Astrocyte (in vitro differentiated cells and primary cell): ENCODE results near the gene COG1. TPM values are rescaled to one million over a fixed set of nuclear protein-coding genes. Genes with fewer than 3 reads are reported as not detected.

Source experiments
- DNase-seq: peaks from one replicate; pipeline ENCODE4 v3.0.0-alpha.2; 2010; ENCODE audit warnings: low read depth
- FAIRE-seq: peaks from 2 replicates; lab custom pipeline; 2011; peaks lifted over from hg19 to GRCh38; lab: Jason Lieb, UNC
- H2AFZ ChIP-seq: 2 replicates; pipeline ENCODE4 v1.6.0; 2012; ENCODE audit warnings: low read depth, low read length, inconsistent platforms
- H3K27ac ChIP-seq: 2 replicates; pipeline ENCODE4 v1.5.1; 2011; ENCODE audit warnings: low read depth, low read length, inconsistent platforms
- H3K27me3 ChIP-seq: 2 replicates; pipeline ENCODE4 v1.6.0; 2011; ENCODE audit warnings: low read length, inconsistent platforms; ENCODE audit not compliant: insufficient read depth
- H3K36me3 ChIP-seq: 2 replicates; pipeline ENCODE4 v1.5.1; 2011; ENCODE audit warnings: low read length, inconsistent platforms; ENCODE audit not compliant: insufficient read depth
- H3K4me1 ChIP-seq: 2 replicates; pipeline ENCODE4 v1.5.1; 2011; ENCODE audit warnings: low read length, inconsistent platforms; ENCODE audit not compliant: insufficient read depth
- H3K4me2 ChIP-seq: 2 replicates; pipeline ENCODE4 v1.6.0; 2012; ENCODE audit warnings: low read length, inconsistent platforms
- H3K4me3 ChIP-seq: 2 replicates; pipeline ENCODE4 v1.5.1; 2011; ENCODE audit warnings: low read depth, mild to moderate bottlenecking, low read length, inconsistent platforms; ENCODE audit not compliant: insufficient read depth
- H3K79me2 ChIP-seq: 2 replicates; pipeline ENCODE4 v1.6.0; 2012; ENCODE audit warnings: mild to moderate bottlenecking, low read length, inconsistent platforms; ENCODE audit not compliant: insufficient read depth
- H3K9ac ChIP-seq: 2 replicates; pipeline ENCODE4 v1.6.0; 2012; ENCODE audit warnings: mild to moderate bottlenecking, low read length, inconsistent platforms
- H3K9me3 ChIP-seq: 2 replicates; pipeline ENCODE4 v1.5.1; 2012; ENCODE audit warnings: low read depth, mild to moderate bottlenecking, low read length, inconsistent platforms; ENCODE audit not compliant: insufficient read depth
- H4K20me1 ChIP-seq: 2 replicates; pipeline ENCODE4 v1.6.0; 2012; ENCODE audit warnings: low read length, inconsistent platforms; ENCODE audit not compliant: insufficient read depth
- H3K27ac Mint-ChIP-seq: one replicate; pipeline ENCODE4 v1.8.0; 2021; ENCODE audit warnings: mild to moderate bottlenecking, mixed read lengths; ENCODE audit not compliant: unreplicated experiment
- H3K27me3 Mint-ChIP-seq: one replicate; pipeline ENCODE4 v1.8.0; 2021; ENCODE audit warnings: low read depth, mixed read lengths; ENCODE audit not compliant: unreplicated experiment
- H3K36me3 Mint-ChIP-seq: one replicate; pipeline ENCODE4 v1.8.0; 2021; ENCODE audit warnings: low read depth, mixed read lengths; ENCODE audit not compliant: unreplicated experiment
- H3K4me1 Mint-ChIP-seq: one replicate; pipeline ENCODE4 v1.8.0; 2021; ENCODE audit warnings: low read depth, mixed read lengths; ENCODE audit not compliant: unreplicated experiment
- H3K4me3 Mint-ChIP-seq: one replicate; pipeline ENCODE4 v1.8.0; 2021; ENCODE audit warnings: mild to moderate bottlenecking, moderate library complexity, mixed read lengths; ENCODE audit not compliant: unreplicated experiment
- H3K9me3 Mint-ChIP-seq: one replicate; pipeline ENCODE4 v1.8.0; 2021; ENCODE audit warnings: mild to moderate bottlenecking, mixed read lengths; ENCODE audit not compliant: unreplicated experiment
- CTCF ChIP-seq: IDR thresholded peaks from 2 replicates; pipeline ENCODE4 v1.5.1; 2011; ENCODE audit warnings: low read depth, mild to moderate bottlenecking, inconsistent platforms, low read length, moderate library complexity; ENCODE audit not compliant: insufficient read depth
- EZH2 ChIP-seq: IDR thresholded peaks from 2 replicates; pipeline ENCODE4 v1.6.1; 2012; ENCODE audit warnings: mild to moderate bottlenecking, low read length, inconsistent platforms; ENCODE audit not compliant: insufficient read depth
- total RNA-seq: library from RNA; stranded (reverse); gene quantifications from 2 replicates; pipeline ENCODE4 v1.2.1, GENCODE V29; 2021

COG1 gene
- total RNA-seq, 1 donor from 2014 or later = 34.4 TPM

GRCh38 chr17:73174126-73174525, 18.7 kb upstream of the COG1 start:
- Histone ChIP-seq H3K4me3 (no peak overlapping the region), H3K4me1 (no peaks in the 10 kb centered on the region), H3K79me2 (no peaks in the 10 kb centered on the region), H3K9ac (no peak overlapping the region), H3K36me3 (no peaks in the 10 kb centered on the region), H2AFZ (no peak overlapping the region), H3K9me3 (no peaks in the 10 kb centered on the region), H4K20me1 (no peaks in the 10 kb centered on the region), H3K27me3 (no peaks in the 10 kb centered on the region), H3K4me2 (no peak overlapping the region), H3K27ac (no peak overlapping the region)
- Mint-ChIP-seq H3K36me3 (no peaks in the 10 kb centered on the region), H3K27ac (no peak overlapping the region), H3K9me3 (peaks cover 3% of the 10 kb centered on the region), H3K4me1 (no peaks in the 10 kb centered on the region), H3K4me3 (no peak overlapping the region), H3K27me3 (peaks cover 3% of the 10 kb centered on the region)
- TF ChIP-seq EZH2 (no peak), CTCF (no peak)
- DNase-seq (no peak), FAIRE-seq (no peak)

GRCh38 chr17:73175962-73176565, 16.8 kb upstream of the COG1 start:
- TF ChIP-seq EZH2 (no peak), CTCF (no peak)

GRCh38 chr17:73179387-73179786, 13.5 kb upstream of the COG1 start:
- H3K9me3 Mint-ChIP-seq = no peaks in the 10 kb centered on the region

More at GRCh38 chr17:73175962-73176565, 16.8 kb upstream of the COG1 start:
- FAIRE-seq (no peak), DNase-seq (no peak)
- no peaks in the 10 kb centered on the region for H3K4me1 Mint-ChIP-seq
- Histone ChIP-seq H3K4me3 (no peak overlapping the region), H3K4me2 (no peak overlapping the region), H3K79me2 (no peaks in the 10 kb centered on the region), H3K9me3 (no peaks in the 10 kb centered on the region), H2AFZ (no peak overlapping the region), H3K36me3 (no peaks in the 10 kb centered on the region), H3K27ac (no peak overlapping the region), H3K9ac (no peak overlapping the region), H4K20me1 (no peaks in the 10 kb centered on the region), H3K27me3 (no peaks in the 10 kb centered on the region), H3K4me1 (no peaks in the 10 kb centered on the region)
- no peak overlapping the region for H3K4me3 Mint-ChIP-seq
- peaks cover 2% of the 10 kb centered on the region for H3K27me3 Mint-ChIP-seq
- no peaks in the 10 kb centered on the region for H3K9me3 Mint-ChIP-seq
- no peak overlapping the region for H3K27ac Mint-ChIP-seq
- no peaks in the 10 kb centered on the region for H3K36me3 Mint-ChIP-seq

More at GRCh38 chr17:73179387-73179786, 13.5 kb upstream of the COG1 start:
- H3K27ac Mint-ChIP-seq = no peak overlapping the region
- H3K4me3 ChIP-seq = no peak overlapping the region
- peaks cover 7% of the 10 kb centered on the region for H3K27me3 Mint-ChIP-seq
- no peaks in the 10 kb centered on the region for H3K4me1 ChIP-seq
- no peak overlapping the region for H3K4me2 ChIP-seq
- H3K27ac ChIP-seq = no peak overlapping the region
- no peaks in the 10 kb centered on the region for H3K27me3 ChIP-seq
- FAIRE-seq (no peak), DNase-seq (no peak)
- H3K4me1 Mint-ChIP-seq = no peaks in the 10 kb centered on the region
- H3K79me2 ChIP-seq = no peaks in the 10 kb centered on the region
- TF ChIP-seq EZH2 (no peak), CTCF (no peak)
- H3K36me3 ChIP-seq = no peaks in the 10 kb centered on the region
- no peak overlapping the region for H3K9ac ChIP-seq
- no peaks in the 10 kb centered on the region for H3K9me3 ChIP-seq
- no peaks in the 10 kb centered on the region for H3K36me3 Mint-ChIP-seq
- no peaks in the 10 kb centered on the region for H4K20me1 ChIP-seq
- no peak overlapping the region for H3K4me3 Mint-ChIP-seq
- H2AFZ ChIP-seq = no peak overlapping the region
